Left lobe of liver (tissue), 1 donor: ENCODE measurements around the gene QPCTL. TPM values are rescaled to one million over a fixed set of nuclear protein-coding genes. Genes with fewer than 3 reads are reported as not detected.

Experiments used
- total RNA-seq: library from RNA; stranded (reverse); gene quantifications from one replicate; pipeline ENCODE4 v1.2.1, GENCODE V29; 2021
- donor health status: DM: no; HTN: yes; CAD: no.

QPCTL gene
- total RNA-seq, 1 donor from 2014 or later: 7.8 TPM

Other genes starting within 250 kb of the QPCTL start
- gene FOSB, start 224.7 kb upstream of the QPCTL start, total RNA-seq: 0.35 TPM
- gene RTN2, start 195.6 kb upstream of the QPCTL start, total RNA-seq: 3.0 TPM
- gene PPM1N, start 194.2 kb upstream of the QPCTL start, total RNA-seq: 0.86 TPM
- gene VASP, start 185.2 kb upstream of the QPCTL start, total RNA-seq: 21.7 TPM
- gene OPA3, start 107.9 kb upstream of the QPCTL start, total RNA-seq: 8.3 TPM
- gene GPR4, start 90.5 kb upstream of the QPCTL start, total RNA-seq: 1.2 TPM
- 17.9 TPM for gene EML2, start 53.3 kb upstream of the QPCTL start, total RNA-seq
- 0.18 TPM for gene GIPR, start 24.4 kb upstream of the QPCTL start, total RNA-seq
- 91.2 TPM for gene SNRPD2, start 713 bp upstream of the QPCTL start, total RNA-seq
- gene FBXO46, start 38.2 kb downstream of the QPCTL start, total RNA-seq: 8.2 TPM
- gene MEIOSIN, start 40.8 kb downstream of the QPCTL start, total RNA-seq: not detected
- 12.1 TPM for gene SIX5, start 76.6 kb downstream of the QPCTL start, total RNA-seq
- 7.8 TPM for gene DMPK, start 89.8 kb downstream of the QPCTL start, total RNA-seq
- gene DMWD, start 100.2 kb downstream of the QPCTL start, total RNA-seq: 13.9 TPM
- gene RSPH6A, start 122.6 kb downstream of the QPCTL start, total RNA-seq: not detected
- 45.9 TPM for gene SYMPK, start 170.5 kb downstream of the QPCTL start, total RNA-seq
- gene FOXA3, start 171.7 kb downstream of the QPCTL start, total RNA-seq: 31.6 TPM
- gene IRF2BP1, start 193.5 kb downstream of the QPCTL start, total RNA-seq: 19.5 TPM
- gene MYPOP, start 209.9 kb downstream of the QPCTL start, total RNA-seq: 5.0 TPM
- not detected for gene NANOS2, start 222.1 kb downstream of the QPCTL start, total RNA-seq